Gastroesophageal sphincter (tissue), 3 donors: ENCODE results near the gene FCMR.

Experiments used
- CTCF ChIP-seq, 4 experiments: fragments of 200-600 bp in 2 of 4; fragments of 450-650 bp in 2 of 4; sonication (generic) in 1 of 4; IDR thresholded peaks; one replicate each; pipeline ENCODE4 v1.5.1; 2017 to 2019; ENCODE audit warnings: antibody characterized with exemption in 4 of 4, mild to moderate bottlenecking in 2 of 4, moderate library complexity in 2 of 4
- EP300 ChIP-seq: sonication (generic); formaldehyde crosslinking; IDR thresholded peaks from one replicate; pipeline ENCODE4 v1.6.1; 2017; ENCODE audit warnings: antibody characterized with exemption, mild to moderate bottlenecking

GRCh38 chr1:206899717-206900116, 22.0 kb downstream of the FCMR start:
- TF ChIP-seq CTCF (IDR thresholded peaks at IDR 0.05) (no peak), EP300 (no peak)
